IgD-negative memory B cell (primary cell): ENCODE results near the gene ILKAP. TPM values are rescaled to one million over a fixed set of nuclear protein-coding genes. Genes with fewer than 3 reads are reported as not detected.
"Not testable (repeated sequence)": the region's sequence is repeated elsewhere in the genome, so short reads cannot be mapped to it uniquely, and the experiment has no call there.

Experiments used
- H3K27ac Mint-ChIP-seq, 3 donors: one replicate each; pipeline ENCODE4 v1.8.0; 2020 to 2022; ENCODE audit warnings: mild to moderate bottlenecking in 3 of 3, mixed read lengths in 3 of 3, moderate library complexity in 1 of 3
- H3K27me3 Mint-ChIP-seq: one replicate; pipeline ENCODE4 v1.8.0; 2021; ENCODE audit warnings: mixed read lengths
- H3K36me3 Mint-ChIP-seq: one replicate; pipeline ENCODE4 v1.8.0; 2020; ENCODE audit warnings: mild to moderate bottlenecking, mixed read lengths
- H3K4me1 Mint-ChIP-seq, 3 donors: one replicate each; pipeline ENCODE4 v1.8.0; 2020 to 2022; ENCODE audit warnings: mixed read lengths in 3 of 3, mild to moderate bottlenecking in 1 of 3
- H3K4me3 Mint-ChIP-seq, 4 donors: one replicate each; pipeline ENCODE4 v1.8.0; 2020 to 2022; ENCODE audit warnings: mild to moderate bottlenecking in 4 of 4, mixed read lengths in 4 of 4, moderate library complexity in 3 of 4
- H3K9me3 Mint-ChIP-seq, 3 donors: one replicate each; pipeline ENCODE4 v1.8.0; 2020 to 2021; ENCODE audit warnings: mixed read lengths in 3 of 3, mild to moderate bottlenecking in 1 of 3
- polyA plus RNA-seq: library from polyadenylated mRNA; unstranded; fragments of 300-500 nt; fragmentation: Illumina TruSeq; gene quantifications from one replicate; pipeline ENCODE4 v1.2.3, GENCODE V29; 2021

Gene ILKAP
- polyA plus RNA-seq, 1 donor from 2014 or later: 50.2 TPM

DNA sequence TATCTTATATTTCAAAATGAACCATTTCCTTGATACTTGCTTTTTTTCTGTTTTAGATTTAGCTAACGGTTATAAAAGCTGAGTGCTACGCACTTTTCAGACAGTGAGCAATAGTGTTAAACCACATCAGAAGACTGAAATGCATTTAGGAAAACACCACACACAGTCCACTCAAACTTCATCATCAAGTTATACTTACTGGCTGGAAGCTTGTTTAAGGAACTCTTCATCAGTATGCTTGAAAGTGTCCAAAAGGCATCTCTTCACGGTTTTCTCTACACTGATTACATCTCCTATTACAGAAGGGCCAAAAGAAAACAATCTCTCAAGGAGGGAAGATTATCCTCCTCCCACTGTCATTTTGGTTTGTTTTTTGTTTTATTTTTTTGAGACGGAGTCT lies 19.7 kb downstream of the ILKAP start:
- H3K36me3 Mint-ChIP-seq: peaks cover 7% of the 10 kb centered on the region
- no peaks in the 10 kb centered on the region for H3K4me1 Mint-ChIP-seq
- no peak overlapping the region for H3K27ac Mint-ChIP-seq
- no peak overlapping the region for H3K4me3 Mint-ChIP-seq
- H3K9me3 Mint-ChIP-seq: no peaks in the 10 kb centered on the region
- H3K27me3 Mint-ChIP-seq: no peaks in the 10 kb centered on the region

DNA sequence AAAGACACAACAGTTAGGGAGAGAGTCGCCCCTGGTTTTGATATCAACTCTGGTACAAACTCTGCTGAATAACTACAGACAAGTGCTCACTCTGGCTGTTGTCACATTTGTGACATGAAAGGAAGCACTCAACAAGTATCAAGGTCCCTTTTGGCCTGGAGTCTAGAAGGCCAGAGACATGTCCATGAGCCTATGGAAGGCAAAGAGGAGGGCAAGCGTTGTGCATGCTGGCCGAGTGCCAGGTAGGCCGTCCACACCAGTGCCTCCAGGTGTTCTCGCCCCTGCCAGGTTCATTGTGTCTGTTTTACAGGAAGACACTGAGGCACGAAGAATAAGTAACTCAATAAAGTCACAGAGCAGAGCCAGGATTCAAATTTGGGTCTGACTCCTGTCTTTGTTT lies 21.1 kb downstream of the ILKAP start:
- Mint-ChIP-seq H3K4me1 (no peaks in the 10 kb centered on the region), H3K27me3 (no peaks in the 10 kb centered on the region), H3K4me3 (no peak overlapping the region), H3K36me3 (peaks cover 7% of the 10 kb centered on the region), H3K27ac (peak overlapping the region in 1 of 3 donors; percentile 48), H3K9me3 (no peaks in the 10 kb centered on the region)

DNA sequence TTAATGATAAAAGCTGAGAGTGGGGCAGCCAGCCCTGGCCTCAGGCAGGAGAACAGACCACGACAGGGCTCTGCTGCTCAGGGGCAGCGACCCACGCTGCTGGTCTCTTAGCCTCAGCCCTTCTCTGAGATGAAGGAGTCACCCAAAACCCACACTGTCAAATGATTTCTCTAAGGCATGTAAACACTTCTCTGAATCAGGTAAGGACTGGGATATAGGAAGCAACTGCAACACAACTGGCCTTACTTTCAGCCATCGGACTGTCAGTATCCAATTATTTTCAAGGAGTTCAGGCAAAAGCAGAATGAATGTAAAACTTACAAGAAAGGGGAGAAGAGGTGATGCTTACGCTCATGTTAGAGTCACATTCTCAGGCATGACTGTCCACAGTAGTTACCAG lies 22.9 kb downstream of the ILKAP start:
- Mint-ChIP-seq H3K4me3 (no peak overlapping the region), H3K4me1 (no peaks in the 10 kb centered on the region), H3K27ac (no peak overlapping the region), H3K27me3 (no peaks in the 10 kb centered on the region), H3K36me3 (peaks cover 4% of the 10 kb centered on the region), H3K9me3 (no peaks in the 10 kb centered on the region)

DNA sequence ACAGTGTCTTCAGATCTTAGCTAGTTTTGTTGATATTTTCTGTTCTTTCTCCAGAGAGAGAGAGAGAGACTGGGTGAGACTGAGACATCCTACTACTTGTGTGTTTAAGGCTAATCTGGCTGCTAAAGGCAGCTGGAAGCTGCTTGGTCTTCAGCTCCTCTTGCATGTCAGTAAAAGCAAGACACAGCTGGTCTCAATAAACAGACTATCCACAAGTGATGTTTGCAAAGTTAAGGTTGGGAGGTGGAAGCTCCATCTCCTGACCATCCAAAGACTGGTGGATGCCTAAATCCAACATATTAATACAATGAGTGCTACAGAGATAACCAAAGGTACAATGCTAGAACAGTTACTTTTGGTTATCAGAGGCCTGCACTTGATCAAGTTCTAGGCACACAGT lies 26.9 kb downstream of the ILKAP start:
- no peaks in the 10 kb centered on the region for H3K4me1 Mint-ChIP-seq
- peaks cover 11% of the 10 kb centered on the region for H3K36me3 Mint-ChIP-seq
- no peaks in the 10 kb centered on the region for H3K27me3 Mint-ChIP-seq
- H3K9me3 Mint-ChIP-seq: no peaks in the 10 kb centered on the region
- H3K27ac Mint-ChIP-seq: no peak overlapping the region
- no peak overlapping the region for H3K4me3 Mint-ChIP-seq

DNA sequence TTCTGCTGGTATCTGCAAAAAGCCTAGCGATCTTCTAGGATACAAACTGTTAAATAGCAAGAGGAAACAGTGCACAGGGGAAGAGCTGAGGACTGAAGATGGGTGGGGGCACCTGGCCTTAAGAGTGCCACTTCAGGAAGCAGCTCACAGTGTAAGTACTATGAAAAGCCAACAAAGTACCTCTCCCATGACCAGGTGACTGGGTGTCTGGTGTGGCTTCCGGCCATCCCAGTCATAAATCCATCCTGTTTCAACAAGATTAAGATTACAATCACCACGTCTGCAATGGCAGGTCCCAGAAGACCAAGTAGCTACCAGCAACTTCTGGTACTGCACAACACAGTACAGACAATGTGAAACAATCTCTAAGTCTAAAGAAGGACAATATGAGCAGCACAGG lies 28.8 kb downstream of the ILKAP start:
- Mint-ChIP-seq H3K27me3 (no peaks in the 10 kb centered on the region), H3K4me1 (no peaks in the 10 kb centered on the region), H3K9me3 (no peaks in the 10 kb centered on the region), H3K27ac (no peak overlapping the region), H3K36me3 (peaks cover 10% of the 10 kb centered on the region), H3K4me3 (no peak overlapping the region)

DNA sequence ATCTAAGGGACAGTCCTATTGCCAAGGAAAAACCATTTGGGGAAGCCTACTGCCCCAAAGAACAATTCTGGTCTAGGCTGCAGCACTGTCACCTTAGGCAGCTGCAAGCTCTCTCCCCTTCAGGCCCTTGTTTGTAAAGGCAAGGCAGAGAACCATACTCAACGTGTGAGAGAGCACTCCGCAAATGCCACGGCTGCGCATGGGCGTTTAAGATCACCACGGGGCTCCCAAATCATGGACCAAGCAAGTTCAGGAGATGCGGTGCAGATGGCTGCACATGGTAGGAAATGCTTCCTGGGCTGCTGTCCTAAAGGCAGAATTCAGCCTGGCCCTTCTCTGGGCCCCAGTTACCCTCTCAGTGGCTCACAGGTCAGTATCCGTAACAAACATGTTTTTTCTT lies 29.2 kb downstream of the ILKAP start:
- H3K27me3 Mint-ChIP-seq: no peaks in the 10 kb centered on the region
- H3K36me3 Mint-ChIP-seq: peaks cover 10% of the 10 kb centered on the region
- no peaks in the 10 kb centered on the region for H3K9me3 Mint-ChIP-seq
- no peak overlapping the region for H3K4me3 Mint-ChIP-seq
- H3K4me1 Mint-ChIP-seq: no peaks in the 10 kb centered on the region
- no peak overlapping the region for H3K27ac Mint-ChIP-seq

DNA sequence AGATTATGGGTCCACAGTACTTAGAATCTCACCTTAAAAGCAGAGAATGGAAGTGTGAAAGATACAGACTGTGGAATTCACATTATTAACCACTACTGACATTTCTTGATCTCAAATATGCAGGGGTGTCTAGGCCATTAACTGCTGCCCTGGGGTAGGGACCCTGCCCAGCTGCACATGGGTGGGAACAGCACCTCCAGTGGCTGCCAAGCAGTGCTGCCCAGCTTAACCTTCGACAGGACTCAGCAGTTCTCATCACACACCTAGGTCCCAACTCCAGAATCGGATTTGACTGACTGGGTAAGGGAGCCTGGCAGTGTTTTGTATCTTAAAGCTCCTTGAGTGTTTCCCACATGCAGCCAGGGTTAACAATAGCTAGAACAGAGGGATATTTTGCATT lies 29.8 kb downstream of the ILKAP start:
- Mint-ChIP-seq H3K9me3 (no peaks in the 10 kb centered on the region), H3K4me3 (no peak overlapping the region), H3K27me3 (no peaks in the 10 kb centered on the region), H3K27ac (peak overlapping the region in 1 of 3 donors; percentile 76), H3K36me3 (peaks cover 10% of the 10 kb centered on the region), H3K4me1 (no peaks in the 10 kb centered on the region)

DNA sequence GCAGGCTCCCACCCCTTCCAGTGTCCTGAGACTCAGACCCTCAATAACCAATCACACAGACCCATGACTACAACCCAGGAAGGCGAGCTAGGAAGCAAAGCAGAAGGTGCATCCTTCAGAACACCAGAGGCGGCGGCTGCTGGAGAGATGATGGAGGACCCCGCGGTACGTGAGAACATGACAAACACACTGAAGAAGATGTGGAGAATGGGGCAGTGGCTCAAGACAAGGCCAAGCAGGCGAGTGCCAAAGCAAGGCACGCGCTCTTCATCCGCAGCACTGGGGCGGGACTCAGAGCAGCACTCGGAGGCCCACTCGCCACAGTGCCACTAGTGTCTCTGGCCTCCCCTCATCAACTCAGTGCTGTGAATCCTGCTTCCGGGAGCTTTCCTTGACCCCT lies 31.1 kb downstream of the ILKAP start:
- Mint-ChIP-seq H3K36me3 (peaks cover 10% of the 10 kb centered on the region), H3K27ac (no peak overlapping the region), H3K9me3 (no peaks in the 10 kb centered on the region), H3K4me1 (no peaks in the 10 kb centered on the region), H3K4me3 (no peak overlapping the region), H3K27me3 (no peaks in the 10 kb centered on the region)

DNA sequence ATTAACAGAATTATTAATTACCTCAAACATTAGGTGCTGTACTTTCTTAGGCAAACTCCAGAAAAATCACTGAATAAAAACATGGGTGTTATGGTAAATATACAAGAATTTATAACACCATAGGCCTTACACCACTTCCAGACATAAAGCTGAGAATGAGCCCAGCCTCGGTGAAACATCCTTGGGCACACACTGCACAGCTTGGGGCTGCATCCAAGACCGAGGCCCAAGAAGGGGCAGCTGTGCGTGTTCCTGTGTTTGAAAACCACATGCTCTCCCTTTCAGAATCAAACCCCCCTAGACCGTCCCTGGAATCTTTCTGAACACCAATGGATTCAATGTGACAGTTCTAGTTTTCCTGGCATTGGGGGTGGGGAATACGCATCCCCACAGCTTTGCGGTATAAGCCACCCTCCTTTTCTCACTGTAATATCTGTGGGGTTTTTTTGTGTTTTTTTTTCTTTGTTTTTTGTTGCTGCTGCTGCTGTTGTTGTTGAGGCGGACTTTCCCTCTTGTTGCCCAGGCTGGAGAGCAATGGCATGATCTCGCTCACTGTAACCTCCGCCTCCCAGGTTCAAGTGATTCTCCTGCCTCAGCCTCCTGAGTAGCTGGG lies 31.8 kb downstream of the ILKAP start:
- Mint-ChIP-seq H3K36me3 (peaks cover 10% of the 10 kb centered on the region), H3K4me3 (no peak overlapping the region), H3K27ac (no peak overlapping the region), H3K4me1 (no peaks in the 10 kb centered on the region), H3K27me3 (no peaks in the 10 kb centered on the region), H3K9me3 (no peaks in the 10 kb centered on the region)

DNA sequence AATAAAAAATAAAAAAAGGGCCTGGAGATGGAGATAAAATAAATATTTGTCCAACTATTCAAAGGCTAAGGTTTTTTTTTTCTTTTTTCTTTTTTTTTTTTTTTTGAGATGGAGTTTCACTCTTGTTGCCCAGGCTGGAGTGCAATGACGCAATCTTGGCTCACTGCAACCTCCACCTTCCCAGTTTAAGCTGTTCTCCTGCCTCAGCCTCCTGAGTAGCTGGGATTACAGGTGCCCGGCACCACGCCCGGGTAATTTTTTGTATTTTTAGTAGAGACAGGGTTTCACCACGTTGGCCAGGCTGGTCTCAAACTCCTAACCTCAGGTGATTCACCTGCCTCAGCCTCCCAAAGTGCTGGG lies 32.4 kb downstream of the ILKAP start:
- H3K4me1 Mint-ChIP-seq, H3K27ac Mint-ChIP-seq: not testable (repeated sequence)

DNA sequence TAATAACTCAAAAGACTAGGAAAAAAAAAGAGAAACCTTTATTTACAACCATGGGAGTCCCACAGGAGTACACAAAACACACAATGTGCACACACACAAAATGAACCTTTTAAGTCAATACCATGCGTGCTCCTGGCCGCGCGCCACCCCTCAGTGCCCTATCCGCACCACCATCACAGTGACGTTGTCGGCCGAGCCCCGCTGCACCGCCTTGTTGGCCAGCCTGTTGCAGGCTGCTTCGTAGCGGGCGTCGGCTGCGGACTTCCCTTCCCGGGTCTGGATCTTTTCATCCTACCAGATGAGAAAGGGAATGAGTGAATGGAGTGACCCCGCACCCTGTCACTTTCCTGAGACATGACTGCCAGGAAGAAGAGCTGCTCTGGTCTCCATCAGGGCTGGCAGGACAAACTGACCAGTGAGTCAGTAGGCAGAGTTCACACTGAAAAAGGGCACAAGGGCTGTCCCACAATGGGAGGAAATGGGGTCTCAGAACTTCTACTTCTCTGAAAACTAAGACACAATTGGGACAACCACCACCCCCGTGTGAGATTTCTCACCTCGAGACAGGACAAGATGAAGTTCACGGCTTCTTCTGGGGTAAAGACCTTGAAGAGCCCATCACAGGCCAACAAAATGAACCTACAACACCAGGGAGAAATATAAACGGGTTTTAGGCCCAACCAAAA lies 33.0 kb downstream of the ILKAP start:
- no peaks in the 10 kb centered on the region for H3K27me3 Mint-ChIP-seq
- H3K9me3 Mint-ChIP-seq: no peaks in the 10 kb centered on the region
- H3K4me1 Mint-ChIP-seq: no peaks in the 10 kb centered on the region
- no peak overlapping the region for H3K4me3 Mint-ChIP-seq
- peaks cover 10% of the 10 kb centered on the region for H3K36me3 Mint-ChIP-seq
- H3K27ac Mint-ChIP-seq: no peak overlapping the region

More for the DNA sequence above, 32.4 kb downstream of the ILKAP start:
- not testable (repeated sequence) for H3K36me3 Mint-ChIP-seq, H3K9me3 Mint-ChIP-seq, H3K4me3 Mint-ChIP-seq, H3K27me3 Mint-ChIP-seq

DNA sequence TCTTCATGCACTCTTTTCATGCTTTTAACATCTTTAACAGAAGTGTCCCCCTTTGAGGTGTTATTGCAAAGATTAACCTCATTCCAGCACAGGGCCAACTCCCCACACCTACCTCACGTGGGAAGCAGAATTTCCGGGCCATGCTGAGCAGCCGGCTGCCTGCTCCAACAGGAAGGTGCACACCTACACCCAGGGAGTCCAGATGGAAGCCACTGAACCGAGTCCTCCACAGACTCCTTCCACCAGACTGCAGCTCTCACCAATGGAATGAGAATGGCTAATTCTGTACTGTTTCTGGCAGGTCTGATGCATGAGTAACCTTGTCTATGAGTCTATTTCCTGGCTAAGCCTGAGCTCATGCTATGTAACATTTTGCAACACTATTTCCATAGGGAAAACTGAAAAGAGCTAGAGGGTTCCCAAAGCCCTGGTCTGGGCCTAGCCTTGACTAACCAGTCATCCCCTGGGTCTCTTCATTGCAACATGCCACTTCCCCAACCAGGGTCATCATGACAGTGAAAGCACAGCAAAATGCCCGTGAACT lies 33.7 kb downstream of the ILKAP start:
- Mint-ChIP-seq H3K4me1 (peaks cover 0 to 2% (median 0%) of the 10 kb centered on the region in 3 donors), H3K27me3 (peaks cover 3% of the 10 kb centered on the region), H3K9me3 (no peaks in the 10 kb centered on the region), H3K4me3 (no peak overlapping the region), H3K27ac (peak overlapping the region in 1 of 3 donors; percentile 63), H3K36me3 (peaks cover 10% of the 10 kb centered on the region)

DNA sequence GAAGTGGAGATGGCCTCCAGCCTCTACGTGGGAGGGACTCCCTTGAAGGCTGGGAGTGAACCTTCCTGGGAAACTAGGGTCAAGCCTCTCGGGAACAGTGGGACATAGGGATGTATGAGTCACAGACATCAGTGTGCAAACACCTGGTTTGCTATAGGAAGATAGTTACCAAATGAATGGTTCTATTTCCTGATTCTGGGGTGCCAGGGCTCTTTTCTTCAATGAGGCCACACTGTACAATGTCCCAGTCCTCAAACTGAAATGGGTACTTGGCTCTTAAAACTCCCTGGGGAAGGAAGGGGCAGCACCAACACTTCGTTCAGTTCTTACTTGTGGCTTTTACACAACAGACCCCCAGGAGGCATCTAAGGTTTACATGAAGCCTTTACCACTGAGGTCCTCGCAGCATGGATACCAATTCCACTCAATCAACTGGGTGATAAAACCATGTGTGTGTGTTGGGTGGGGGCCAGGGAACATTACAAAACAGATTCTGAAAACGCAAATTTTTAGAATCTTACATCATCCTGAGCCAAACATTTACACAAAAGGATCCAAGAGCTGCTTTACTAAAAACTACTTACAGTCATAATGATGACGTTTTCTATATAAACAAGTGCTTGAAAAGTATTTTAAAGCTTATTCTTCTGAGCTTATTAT lies 34.3 kb downstream of the ILKAP start:
- H3K27ac Mint-ChIP-seq: no peak overlapping the region
- H3K36me3 Mint-ChIP-seq: peaks cover 10% of the 10 kb centered on the region
- H3K27me3 Mint-ChIP-seq: peaks cover 9% of the 10 kb centered on the region
- no peak overlapping the region for H3K4me3 Mint-ChIP-seq
- peaks cover 0 to 3% (median 0%) of the 10 kb centered on the region in 3 donors for H3K4me1 Mint-ChIP-seq
- H3K9me3 Mint-ChIP-seq: no peaks in the 10 kb centered on the region

DNA sequence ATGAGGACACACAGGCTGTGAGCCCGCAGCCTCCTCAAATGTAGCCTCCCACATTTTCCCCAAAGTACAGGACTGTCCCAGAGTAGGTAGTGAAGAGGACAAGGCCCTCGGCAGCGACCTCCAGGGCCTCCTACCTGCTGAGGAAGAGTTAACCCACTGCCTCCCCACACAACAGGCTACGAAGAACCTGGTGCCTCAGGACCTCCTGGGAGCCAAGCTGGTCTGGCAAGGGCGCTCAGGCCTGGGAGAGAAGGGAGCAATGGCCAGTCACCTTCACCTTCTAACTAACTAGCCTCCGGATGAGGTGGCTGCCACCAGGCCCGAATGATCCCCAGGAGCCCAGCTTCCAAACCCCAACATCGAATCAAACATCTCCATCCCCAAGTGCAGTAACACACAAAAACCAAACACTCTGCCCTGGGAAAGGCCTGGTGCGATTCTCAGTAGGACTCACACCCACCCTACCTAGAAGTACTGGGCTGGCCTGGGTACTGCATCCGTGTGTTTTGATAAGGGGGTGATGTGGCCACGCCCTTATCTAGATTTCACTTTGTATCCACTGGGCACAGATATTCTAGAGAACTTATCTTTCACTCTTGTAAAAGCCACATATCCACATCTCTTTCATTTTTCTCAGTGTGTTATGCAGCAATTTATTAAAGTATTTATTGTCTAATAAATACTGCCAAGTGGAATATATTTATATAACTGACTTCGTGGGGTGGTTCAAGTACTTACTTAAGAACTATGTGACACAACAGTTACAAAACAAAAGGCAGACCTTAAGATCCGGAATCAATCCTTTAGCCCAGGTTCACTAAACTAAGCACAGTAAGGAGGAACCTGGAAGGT lies 35.1 kb downstream of the ILKAP start:
- Mint-ChIP-seq H3K36me3 (peaks cover 9% of the 10 kb centered on the region), H3K27ac (no peak overlapping the region), H3K27me3 (peaks cover 9% of the 10 kb centered on the region), H3K9me3 (no peaks in the 10 kb centered on the region), H3K4me3 (no peak overlapping the region), H3K4me1 (peaks cover 0 to 3% (median 0%) of the 10 kb centered on the region in 3 donors)

DNA sequence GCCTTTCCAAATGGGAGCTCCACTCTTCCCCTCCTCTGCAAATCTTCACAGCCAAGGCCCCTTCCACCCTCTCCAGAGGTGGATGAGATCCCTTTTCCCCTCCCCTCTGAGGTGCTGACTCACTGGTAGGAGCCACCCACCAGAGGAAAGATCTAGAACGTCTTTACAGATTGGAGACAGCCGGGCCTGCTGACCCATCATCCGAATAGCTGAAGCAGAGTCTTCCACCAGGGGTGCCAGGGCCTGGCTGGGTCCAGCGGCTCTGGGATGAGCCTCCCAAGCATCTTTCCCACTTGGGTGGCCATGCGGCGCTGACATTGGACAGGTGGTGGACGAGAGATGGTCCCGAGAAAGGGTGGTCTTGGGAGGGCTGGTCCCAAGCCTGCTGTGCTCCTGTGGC lies 35.7 kb downstream of the ILKAP start:
- peaks cover 0 to 3% (median 0%) of the 10 kb centered on the region in 3 donors for H3K4me1 Mint-ChIP-seq
- no peak overlapping the region for H3K4me3 Mint-ChIP-seq
- H3K27ac Mint-ChIP-seq: no peak overlapping the region

More for the DNA sequence above, 35.7 kb downstream of the ILKAP start:
- no peaks in the 10 kb centered on the region for H3K9me3 Mint-ChIP-seq
- H3K27me3 Mint-ChIP-seq: peaks cover 13% of the 10 kb centered on the region
- peaks cover 3% of the 10 kb centered on the region for H3K36me3 Mint-ChIP-seq
